Subcutaneous adipose tissue (tissue), 4 donors: ENCODE data around the gene NCS1. TPM values are rescaled to one million over a fixed set of nuclear protein-coding genes. Genes with fewer than 3 reads are reported as not detected.

Source experiments
- CTCF ChIP-seq: fragments of 450-650 bp; IDR thresholded peaks from one replicate; pipeline ENCODE4 v1.5.1; 2016; ENCODE audit warnings: low read depth, mild to moderate bottlenecking, control low read depth, antibody characterized with exemption, moderate library complexity
- total RNA-seq, 4 donors: library from RNA; depleted of rRNA; stranded (reverse); fragments of >200 nt; gene quantifications; one replicate each; pipeline ENCODE4 v1.1.0, GENCODE V29; 2016

The NCS1 gene
- total RNA-seq, 4 donors from 2014 or later, result 0.19 to 4.4 (median 1.8) TPM

- no peak for TF ChIP-seq CTCF
These were observed 36.6 kb downstream of the NCS1 start for GRCh38 chr9:130208600-130209347.

DNA sequence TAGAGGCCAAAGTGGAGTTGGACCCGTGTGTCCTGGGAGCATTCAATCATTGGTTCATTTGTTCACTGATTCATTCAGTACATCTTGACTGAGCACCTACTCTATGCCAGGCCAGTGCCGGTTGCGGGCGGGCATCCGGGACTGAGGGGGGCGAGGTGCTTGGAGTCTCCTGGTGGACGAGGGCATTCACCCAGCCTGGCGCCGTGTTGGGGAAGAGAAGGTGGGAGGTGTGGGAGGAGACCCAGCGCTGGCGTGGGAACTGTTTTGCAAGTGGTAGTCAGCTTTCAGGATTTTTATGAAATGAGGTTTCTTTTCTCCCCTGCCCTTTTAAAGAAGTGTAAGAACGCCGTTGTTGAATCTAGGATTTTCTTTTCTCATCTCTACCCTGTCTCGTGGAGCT is 37.2 kb downstream of the NCS1 start:
- TF ChIP-seq CTCF, result no peak

DNA sequence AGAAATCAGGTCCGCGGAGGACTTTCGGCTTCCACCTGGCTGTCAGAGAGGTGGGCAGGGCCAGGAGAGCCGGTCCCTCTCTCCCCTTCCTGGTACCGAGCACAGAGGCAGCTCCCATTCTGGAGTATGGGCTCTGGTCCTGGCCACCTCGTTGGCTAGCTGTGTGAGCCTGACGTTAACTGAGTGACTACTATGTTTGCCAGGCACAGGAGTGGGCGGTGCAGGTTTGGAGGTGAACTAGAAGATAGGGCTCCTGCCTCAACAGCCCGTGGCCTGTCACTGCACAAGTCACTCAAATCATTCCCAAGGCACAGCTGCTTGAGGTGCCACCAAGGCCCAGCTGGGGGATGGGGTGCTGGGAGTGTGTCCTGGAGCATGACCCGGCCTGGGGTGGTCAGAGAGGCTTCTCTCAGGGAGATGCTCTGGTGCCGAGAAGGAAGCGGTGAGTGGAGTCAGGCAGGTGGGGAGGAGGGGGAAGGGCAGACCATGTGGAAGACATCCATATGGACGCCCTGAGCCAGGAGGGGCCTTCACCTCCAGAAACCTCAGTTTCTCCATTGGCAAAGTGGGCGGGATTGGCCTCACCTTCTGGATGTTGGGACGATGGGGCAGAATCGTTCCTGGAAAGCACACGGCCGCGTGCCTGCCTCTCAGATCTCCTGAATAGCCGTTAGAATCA is 39.5 kb downstream of the NCS1 start:
- no peak for TF ChIP-seq CTCF

- no peak for TF ChIP-seq CTCF
These were observed 40.5 kb downstream of the NCS1 start for GRCh38 chr9:130212543-130213297.

- TF ChIP-seq CTCF, result no peak
These were observed 41.9 kb downstream of the NCS1 start for GRCh38 chr9:130213911-130214761.

- no peak for TF ChIP-seq CTCF
These were observed 42.7 kb downstream of the NCS1 start for GRCh38 chr9:130214776-130215340.
